ENCODE data around the gene EP300. TPM values are rescaled to one million over a fixed set of nuclear protein-coding genes. Genes with fewer than 3 reads are reported as not detected.
A peak's percentile ranks its signal among the peaks of the same experiment; 100 is the strongest.
"Not testable (repeated sequence)": the region's sequence is repeated elsewhere in the genome, so short reads cannot be mapped to it uniquely, and the experiment has no call there.

EP300 gene
- total RNA-seq (2022): 78.6 and 82.9 TPM in 2 replicates
- percentile 92 among the genes with signal in this experiment for Bru-seq, nascent RNA
- BruChase-seq, experiment 1, labeled RNA remaining after a 2-hour chase: percentile 92 among the genes with signal in this experiment
- percentile 90 among the genes with signal in this experiment for BruChase-seq, experiment 2, labeled RNA remaining after a 6-hour chase
- long read RNA-seq, full-length matches to known transcripts: 2 of 28 reads
- long read RNA-seq, partial matches to known transcripts: 9 of 28 reads
- long read RNA-seq, other reads (novel, unspliced or antisense): 17 of 28 reads

DNA sequence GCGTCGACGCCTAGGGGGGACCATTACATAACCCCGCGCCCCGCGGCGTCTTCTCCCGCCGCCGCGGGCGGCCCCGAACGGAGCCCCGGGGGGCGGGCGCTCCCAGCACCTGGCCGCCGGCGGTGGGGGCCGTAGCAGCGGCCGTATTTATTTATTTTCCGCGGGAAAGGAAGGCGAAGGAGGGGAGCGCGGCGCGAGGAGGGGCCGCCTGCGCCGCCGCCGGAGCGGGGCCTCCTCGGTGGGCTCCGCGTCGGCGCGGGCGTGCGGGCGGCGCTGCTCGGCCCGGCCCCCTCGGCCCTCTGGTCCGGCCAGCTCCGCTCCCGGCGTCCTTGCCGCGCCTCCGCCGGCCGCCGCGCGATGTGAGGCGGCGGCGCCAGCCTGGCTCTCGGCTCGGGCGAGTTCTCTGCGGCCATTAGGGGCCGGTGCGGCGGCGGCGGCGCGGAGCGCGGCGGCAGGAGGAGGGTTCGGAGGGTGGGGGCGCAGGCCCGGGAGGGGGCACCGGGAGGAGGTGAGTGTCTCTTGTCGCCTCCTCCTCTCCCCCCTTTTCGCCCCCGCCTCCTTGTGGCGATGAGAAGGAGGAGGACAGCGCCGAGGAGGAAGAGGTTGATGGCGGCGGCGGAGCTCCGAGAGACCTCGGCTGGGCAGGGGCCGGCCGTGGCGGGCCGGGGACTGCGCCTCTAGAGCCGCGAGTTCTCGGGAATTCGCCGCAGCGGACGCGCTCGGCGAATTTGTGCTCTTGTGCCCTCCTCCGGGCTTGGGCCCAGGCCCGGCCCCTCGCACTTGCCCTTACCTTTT lies at the start of gene EP300:
TSS of gene EP300 (plus strand) at position 570 of the 795 bp plus-strand sequence. CDS start 413 bp downstream, outside the sequence.
- H3K27me3 ChIP-seq (replicated peaks; ENCODE audit: control insufficient read depth, insufficient read depth, low read length): no peaks in the 10 kb centered on the region
- TF ChIP-seq, protein P1, sequence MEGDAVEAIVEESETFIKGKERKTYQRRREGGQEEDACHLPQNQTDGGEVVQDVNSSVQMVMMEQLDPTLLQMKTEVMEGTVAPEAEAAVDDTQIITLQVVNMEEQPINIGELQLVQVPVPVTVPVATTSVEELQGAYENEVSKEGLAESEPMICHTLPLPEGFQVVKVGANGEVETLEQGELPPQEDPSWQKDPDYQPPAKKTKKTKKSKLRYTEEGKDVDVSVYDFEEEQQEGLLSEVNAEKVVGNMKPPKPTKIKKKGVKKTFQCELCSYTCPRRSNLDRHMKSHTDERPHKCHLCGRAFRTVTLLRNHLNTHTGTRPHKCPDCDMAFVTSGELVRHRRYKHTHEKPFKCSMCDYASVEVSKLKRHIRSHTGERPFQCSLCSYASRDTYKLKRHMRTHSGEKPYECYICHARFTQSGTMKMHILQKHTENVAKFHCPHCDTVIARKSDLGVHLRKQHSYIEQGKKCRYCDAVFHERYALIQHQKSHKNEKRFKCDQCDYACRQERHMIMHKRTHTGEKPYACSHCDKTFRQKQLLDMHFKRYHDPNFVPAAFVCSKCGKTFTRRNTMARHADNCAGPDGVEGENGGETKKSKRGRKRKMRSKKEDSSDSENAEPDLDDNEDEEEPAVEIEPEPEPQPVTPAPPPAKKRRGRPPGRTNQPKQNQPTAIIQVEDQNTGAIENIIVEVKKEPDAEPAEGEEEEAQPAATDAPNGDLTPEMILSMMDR (IDR thresholded peaks at IDR 0.05; ENCODE audit: insufficient read depth in 1 of 2, low read depth in 1 of 2, low read length in 1 of 2, severe bottlenecking in 1 of 2, unreplicated experiment in 1 of 2): peak; percentile 30 to 42
- CTCF ChIA-PET: interaction anchor here (3.2 kb wide), 1 partner anchor 170 kb away, joined by 14 read pairs; no protein-coding TSS in a partner anchor
- Mint-ChIP-seq H3K4me3 (ENCODE audit: unreplicated experiment) (peak within 1 kb of the TSS; percentile 79), H3K36me3 (ENCODE audit: insufficient read depth, unreplicated experiment) (peaks cover 43% of the 10 kb centered on the region), H3K4me1 (ENCODE audit: low read depth, unreplicated experiment) (peaks cover 10% of the 10 kb centered on the region), H3K27ac (ENCODE audit: unreplicated experiment) (peak within 1 kb of the TSS; percentile 96), H3K27me3 (ENCODE audit: insufficient read depth, unreplicated experiment) (no peaks in the 10 kb centered on the region), H3K9me3 (ENCODE audit: unreplicated experiment) (no peaks in the 10 kb centered on the region)
- peak; percentile 84 to 86 for DNase-seq
- POLR2A ChIA-PET: interaction anchor here (0.7 to 5.3 kb wide), 3 partner anchors 70 to 269 kb away, joined by 5 to 29 read pairs (median 17); partner anchors contain the start of gene RBX1
- no peaks in the 10 kb centered on the region for H3K9me3 ChIP-seq
- 0 out of 2 replicates have a peak, but pooled peaks cover 3% of the 10 kb centered on the region for H3K4me1 ChIP-seq
- H3K36me3 ChIP-seq (ENCODE audit: control insufficient read depth, insufficient read depth, low read length): no peaks in the 10 kb centered on the region
- intact Hi-C loops (cut with micrococcal nuclease; ENCODE audit: unreplicated experiment): loop anchor here (5.0 kb wide), 1 partner anchor 45 kb away; no protein-coding TSS in a partner anchor
- peak within 1 kb of the TSS; percentile 97 for H3K4me3 ChIP-seq (ENCODE audit: low read depth, low read length)
- no TSS peak for BruUV-seq (replicated peaks)

DNA sequence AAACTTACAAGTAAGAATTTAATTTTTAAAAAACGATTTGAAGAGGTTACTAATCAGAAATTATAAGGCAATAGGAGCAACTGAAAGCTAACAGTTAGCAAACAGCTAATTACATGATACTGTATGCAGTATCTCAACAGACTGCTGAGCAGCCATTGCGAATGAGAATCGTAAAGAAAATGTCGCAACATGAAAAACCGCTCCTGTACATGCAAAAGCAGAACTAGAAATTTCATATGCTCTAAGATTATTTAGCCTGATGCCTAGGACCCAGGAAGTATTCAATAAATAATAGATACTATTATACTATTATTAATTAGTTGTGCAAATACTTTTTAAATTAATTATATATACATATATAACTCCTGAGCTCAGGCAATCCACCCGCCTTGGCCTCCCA lies 48.7 kb upstream of the EP300 start:
- no peak for DNase-seq
- Mint-ChIP-seq H3K4me3 (ENCODE audit: unreplicated experiment) (no peak overlapping the region), H3K9me3 (ENCODE audit: unreplicated experiment) (no peaks in the 10 kb centered on the region), H3K27me3 (ENCODE audit: insufficient read depth, unreplicated experiment) (no peaks in the 10 kb centered on the region), H3K4me1 (ENCODE audit: low read depth, unreplicated experiment) (peaks cover 3% of the 10 kb centered on the region), H3K27ac (ENCODE audit: unreplicated experiment) (no peak overlapping the region), H3K36me3 (ENCODE audit: insufficient read depth, unreplicated experiment) (peaks cover 5% of the 10 kb centered on the region)
- Histone ChIP-seq H3K27me3 (replicated peaks; ENCODE audit: control insufficient read depth, insufficient read depth, low read length) (no peaks in the 10 kb centered on the region), H3K9me3 (no peaks in the 10 kb centered on the region), H3K4me3 (ENCODE audit: low read depth, low read length) (no peak overlapping the region), H3K36me3 (ENCODE audit: control insufficient read depth, insufficient read depth, low read length) (no peaks in the 10 kb centered on the region), H3K4me1 (peaks cover 7% of the 10 kb centered on the region)
- POLR2A ChIA-PET: interaction anchor here (1.0 kb wide), 1 partner anchor 92 kb away, joined by 3 read pairs; the partner anchor contains the start of gene RBX1
- no TSS peak for BruUV-seq (replicated peaks)
- TF ChIP-seq, protein P1 (IDR thresholded peaks at IDR 0.05; ENCODE audit: insufficient read depth in 1 of 2, low read depth in 1 of 2, low read length in 1 of 2, severe bottlenecking in 1 of 2, unreplicated experiment in 1 of 2): no peak
- intact Hi-C loops (cut with micrococcal nuclease; ENCODE audit: unreplicated experiment): no loop called here
- CTCF ChIA-PET: no interaction called here

DNA sequence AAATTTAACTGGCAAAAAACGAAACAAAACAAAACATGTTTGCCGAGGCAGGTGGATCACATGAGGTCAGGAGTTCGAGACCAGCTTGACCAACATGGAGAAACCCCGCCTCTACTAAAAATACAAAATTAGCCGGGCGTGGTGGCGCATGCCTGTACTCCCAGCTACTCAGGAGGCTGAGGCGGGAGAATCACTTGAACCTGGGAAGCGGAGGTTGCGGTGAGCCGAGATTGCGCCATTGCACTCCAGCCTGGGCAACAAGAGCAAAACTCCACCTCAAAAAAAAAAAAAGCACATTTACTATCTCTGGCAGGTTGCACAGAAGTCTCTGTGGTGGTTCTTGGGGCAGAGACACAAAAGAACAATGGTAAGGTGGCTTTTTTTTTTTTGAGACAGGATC lies 46.8 kb upstream of the EP300 start:
- H3K4me3 ChIP-seq (ENCODE audit: low read depth, low read length); H3K9me3 ChIP-seq; H3K9me3 Mint-ChIP-seq (ENCODE audit: unreplicated experiment); H3K4me1 Mint-ChIP-seq (ENCODE audit: low read depth, unreplicated experiment); H3K27me3 ChIP-seq (replicated peaks; ENCODE audit: control insufficient read depth, insufficient read depth, low read length); H3K36me3 Mint-ChIP-seq (ENCODE audit: insufficient read depth, unreplicated experiment); H3K4me3 Mint-ChIP-seq (ENCODE audit: unreplicated experiment); BruUV-seq (replicated peaks); H3K27ac Mint-ChIP-seq (ENCODE audit: unreplicated experiment); H3K36me3 ChIP-seq (ENCODE audit: control insufficient read depth, insufficient read depth, low read length); POLR2A ChIA-PET; H3K27me3 Mint-ChIP-seq (ENCODE audit: insufficient read depth, unreplicated experiment); DNase-seq: not testable (repeated sequence)
- intact Hi-C loops (cut with micrococcal nuclease; ENCODE audit: unreplicated experiment): loop anchor here (5.0 kb wide), 1 partner anchor 47 kb away; the partner anchor contains the start of gene EP300
- peaks cover 18% of the 10 kb centered on the region for H3K4me1 ChIP-seq
- CTCF ChIA-PET: interaction anchor here (0.7 kb wide), 1 partner anchor 42 kb away, joined by 4 read pairs; no protein-coding TSS in a partner anchor

Measured in Caco-2 (cell line).